GM23338 (cell line): Measurements from ENCODE around the gene SEMA5A. TPM values are rescaled to one million over a fixed set of nuclear protein-coding genes. Genes with fewer than 3 reads are reported as not detected.

Source experiments
- ATAC-seq: fragments of 200-7000 bp; cut with Tn5 transposase; 3 replicates; pipeline ENCODE4 v1.9.1; 2020
- DNase-seq: peaks from one replicate; pipeline ENCODE4 v3.0.0-alpha.2; 2015; ENCODE audit warnings: low spot score
- H2AFZ ChIP-seq: fragments of 200-600 bp; sonication (generic); 2 replicates; pipeline ENCODE4 v1.8.0; 2016; ENCODE audit warnings: antibody characterized with exemption, mild to moderate bottlenecking, moderate library complexity
- H3F3A ChIP-seq: fragments of 200-600 bp; sonication (generic); replicated peaks from 2 replicates; pipeline ENCODE4 v1.8.0; 2017; ENCODE audit warnings: antibody characterized with exemption, mixed run types, low read depth
- H3K27ac ChIP-seq: fragments of 200-600 bp; sonication (generic); 2 replicates; pipeline ENCODE4 v1.6.1; 2016; ENCODE audit warnings: low read depth
- H3K27me3 ChIP-seq: fragments of 200-600 bp; sonication (generic); 2 replicates; pipeline ENCODE4 v1.8.0; 2016; ENCODE audit warnings: mild to moderate bottlenecking, mixed run types, moderate library complexity; ENCODE audit not compliant: insufficient read depth
- H3K36me3 ChIP-seq: fragments of 200-600 bp; sonication (generic); 2 replicates; pipeline ENCODE4 v1.8.0; 2016; ENCODE audit warnings: mild to moderate bottlenecking; ENCODE audit not compliant: insufficient read depth
- H3K4me1 ChIP-seq: fragments of 200-600 bp; sonication (generic); 2 replicates; pipeline ENCODE4 v1.8.0; 2016; ENCODE audit warnings: mild to moderate bottlenecking, moderate library complexity; ENCODE audit not compliant: insufficient read depth
- H3K4me2 ChIP-seq: fragments of 200-600 bp; sonication (generic); 2 replicates; pipeline ENCODE4 v1.7.1; 2017; ENCODE audit warnings: mixed run types
- H3K4me3 ChIP-seq: fragments of 200-600 bp; sonication (generic); 2 replicates; pipeline ENCODE4 v1.6.1; 2016; ENCODE audit warnings: mixed run types
- H3K79me2 ChIP-seq: fragments of 200-600 bp; sonication (generic); replicated peaks from 2 replicates; pipeline ENCODE4 v1.8.0; 2017; ENCODE audit warnings: mild to moderate bottlenecking; ENCODE audit not compliant: insufficient read depth
- H3K9me2 ChIP-seq: fragments of 200-600 bp; sonication (generic); 2 replicates; pipeline ENCODE4 v1.8.0; 2017; ENCODE audit not compliant: insufficient read depth
- H4K20me1 ChIP-seq: fragments of 200-600 bp; sonication (generic); replicated peaks from 2 replicates; pipeline ENCODE4 v1.8.0; 2017; ENCODE audit warnings: mild to moderate bottlenecking; ENCODE audit not compliant: insufficient read depth
- H3K27ac Mint-ChIP-seq: 2 replicates; pipeline ENCODE4 v1.8.0; 2020; ENCODE audit warnings: inconsistent platforms, mild to moderate bottlenecking, moderate library complexity, mixed read lengths
- H3K27me3 Mint-ChIP-seq: 3 replicates; pipeline ENCODE4 v1.8.0; 2022; ENCODE audit warnings: low read depth, mild to moderate bottlenecking, moderate library complexity, mixed read lengths, inconsistent platforms; ENCODE audit not compliant: insufficient read depth, poor library complexity
- H3K36me3 Mint-ChIP-seq: 3 replicates; pipeline ENCODE4 v1.8.0; 2021; ENCODE audit warnings: low read depth, mild to moderate bottlenecking, inconsistent platforms, moderate library complexity, mixed read lengths
- H3K4me1 Mint-ChIP-seq: 3 replicates; pipeline ENCODE4 v1.8.0; 2020; ENCODE audit warnings: mild to moderate bottlenecking, inconsistent platforms, mixed read lengths
- H3K4me3 Mint-ChIP-seq: 3 replicates; pipeline ENCODE4 v1.8.0; 2021; ENCODE audit warnings: moderate library complexity, mild to moderate bottlenecking, inconsistent platforms, mixed read lengths
- H3K9me3 Mint-ChIP-seq: 3 replicates; pipeline ENCODE4 v1.8.0; 2020; ENCODE audit warnings: moderate library complexity, mild to moderate bottlenecking, inconsistent platforms, mixed read lengths
- EZH2 ChIP-seq: fragments of 200-600 bp; sonication (generic); IDR thresholded peaks from one replicate; pipeline ENCODE4 v1.8.0; 2017; ENCODE audit warnings: antibody characterized with exemption, mild to moderate bottlenecking, low read depth; ENCODE audit not compliant: unreplicated experiment
- JUNB ChIP-seq: IDR thresholded peaks from one replicate; pipeline ENCODE4 v1.6.1; 2016; ENCODE audit warnings: antibody characterized with exemption; ENCODE audit not compliant: unreplicated experiment
- STAT1 ChIP-seq: IDR thresholded peaks from one replicate; pipeline ENCODE4 v1.6.1; 2016; ENCODE audit warnings: antibody characterized with exemption; ENCODE audit not compliant: unreplicated experiment
- ZNF114 ChIP-seq: fragments of 250-450 bp; sonication (Bioruptor Pico); IDR thresholded peaks from 2 replicates; pipeline ENCODE4 v1.5.0; 2020; ENCODE audit warnings: mild to moderate bottlenecking, moderate library complexity
- polyA plus RNA-seq: library from polyadenylated mRNA; unstranded; fragments of >200 nt; fragmentation: Nextera tagmentation; extraction: Ambion mirVana; gene quantifications from 2 replicates; pipeline ENCODE4 v1.2.1, GENCODE V29; 2016
- total RNA-seq: library from RNA; depleted of rRNA; stranded (reverse); fragments of >200 nt; shearing (Covaris generic); gene quantifications from 2 replicates; pipeline ENCODE4 v1.2.3, GENCODE V29; 2014
- TF ChIP-seq, protein P1 (sequence below): IDR thresholded peaks from 2 replicates; pipeline ENCODE4 v1.6.1; 2016; ENCODE audit warnings: antibody characterized with exemption
- TF ChIP-seq, protein P2 (sequence below): IDR thresholded peaks from one replicate; pipeline ENCODE4 v1.6.1; 2018; ENCODE audit warnings: antibody characterized with exemption; ENCODE audit not compliant: unreplicated experiment

The SEMA5A gene
- total and polyA plus RNA-seq, 2 experiments from 2014 or later = 2.1 to 8.1 TPM

DNA sequence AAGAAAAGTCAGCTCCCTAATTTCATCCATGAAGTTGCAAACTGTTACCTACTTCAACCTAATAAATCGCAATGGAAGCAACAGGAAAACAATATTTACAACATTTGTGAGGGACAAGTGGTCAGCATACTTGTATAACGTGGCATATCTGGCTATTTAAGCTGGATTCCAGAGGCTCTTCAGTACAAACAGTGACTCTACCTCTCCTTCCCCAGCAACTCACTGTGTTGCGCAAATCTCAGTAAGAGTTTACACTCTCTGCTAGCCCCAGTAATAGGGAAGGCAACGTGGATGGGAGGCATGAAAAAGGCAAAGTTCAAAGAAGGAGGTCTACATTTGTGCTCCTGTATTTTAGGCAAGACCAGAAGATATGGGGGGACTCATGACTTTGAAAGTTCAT is 18.9 kb upstream of the SEMA5A start:
- no peaks in the 10 kb centered on the region for H3K79me2 ChIP-seq
- no peaks in the 10 kb centered on the region for H3F3A ChIP-seq
- no peak overlapping the region for H3K27ac ChIP-seq
- TF ChIP-seq ZNF114 (CRISPR knock-in tag) (no peak), STAT1 (no peak)
- H3K27me3 ChIP-seq = no peaks in the 10 kb centered on the region
- no peak overlapping the region for H2AFZ ChIP-seq
- H3K4me3 ChIP-seq = no peak overlapping the region
- no peak for DNase-seq
- H3K4me3 Mint-ChIP-seq = no peak overlapping the region
- no peaks in the 10 kb centered on the region for H3K9me3 Mint-ChIP-seq
- H3K4me1 ChIP-seq = no peaks in the 10 kb centered on the region
- no peak for ATAC-seq
- H3K4me2 ChIP-seq = no peak overlapping the region
- H3K36me3 ChIP-seq = no peaks in the 10 kb centered on the region
- peaks cover 14% of the 10 kb centered on the region for H3K9me2 ChIP-seq
- peaks cover 2% of the 10 kb centered on the region; the same call in 1 of the 3 replicates for H3K4me1 Mint-ChIP-seq
- H3K36me3 Mint-ChIP-seq = no peaks in the 10 kb centered on the region
- no peaks in the 10 kb centered on the region for H4K20me1 ChIP-seq
- H3K27ac Mint-ChIP-seq = no peak overlapping the region
- H3K27me3 Mint-ChIP-seq = no peaks in the 10 kb centered on the region

DNA sequence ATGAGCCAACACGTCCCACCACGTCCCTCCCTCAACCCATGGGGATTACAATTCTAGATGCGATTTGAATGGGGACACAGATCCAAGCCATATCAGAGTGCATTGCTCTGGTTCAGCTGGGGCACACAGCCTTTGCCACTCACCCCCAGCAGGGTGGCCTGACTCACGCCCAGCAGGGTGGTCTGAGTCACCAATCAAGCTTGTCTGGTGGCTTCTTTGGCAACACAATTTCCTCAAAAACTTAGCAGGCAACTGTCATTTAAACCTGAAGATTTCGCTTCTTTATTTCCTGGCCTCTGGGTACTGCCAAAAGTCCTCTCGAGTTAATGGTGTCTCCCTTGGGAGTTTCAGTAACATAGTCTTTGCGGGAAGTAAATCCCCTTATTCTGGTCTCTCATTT is 16.3 kb upstream of the SEMA5A start:
- Mint-ChIP-seq H3K9me3 (no peaks in the 10 kb centered on the region), H3K36me3 (no peaks in the 10 kb centered on the region), H3K4me3 (no peak overlapping the region), H3K27me3 (no peaks in the 10 kb centered on the region), H3K27ac (no peak overlapping the region), H3K4me1 (peaks cover 11% of the 10 kb centered on the region; the same call in 2 of the 3 replicates)
- H3K27me3 ChIP-seq = no peaks in the 10 kb centered on the region
- TF ChIP-seq, protein P1, sequence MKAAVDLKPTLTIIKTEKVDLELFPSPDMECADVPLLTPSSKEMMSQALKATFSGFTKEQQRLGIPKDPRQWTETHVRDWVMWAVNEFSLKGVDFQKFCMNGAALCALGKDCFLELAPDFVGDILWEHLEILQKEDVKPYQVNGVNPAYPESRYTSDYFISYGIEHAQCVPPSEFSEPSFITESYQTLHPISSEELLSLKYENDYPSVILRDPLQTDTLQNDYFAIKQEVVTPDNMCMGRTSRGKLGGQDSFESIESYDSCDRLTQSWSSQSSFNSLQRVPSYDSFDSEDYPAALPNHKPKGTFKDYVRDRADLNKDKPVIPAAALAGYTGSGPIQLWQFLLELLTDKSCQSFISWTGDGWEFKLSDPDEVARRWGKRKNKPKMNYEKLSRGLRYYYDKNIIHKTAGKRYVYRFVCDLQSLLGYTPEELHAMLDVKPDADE = no peak
- TF ChIP-seq EZH2 (no peak), JUNB (no peak)
- TF ChIP-seq, protein P2, sequence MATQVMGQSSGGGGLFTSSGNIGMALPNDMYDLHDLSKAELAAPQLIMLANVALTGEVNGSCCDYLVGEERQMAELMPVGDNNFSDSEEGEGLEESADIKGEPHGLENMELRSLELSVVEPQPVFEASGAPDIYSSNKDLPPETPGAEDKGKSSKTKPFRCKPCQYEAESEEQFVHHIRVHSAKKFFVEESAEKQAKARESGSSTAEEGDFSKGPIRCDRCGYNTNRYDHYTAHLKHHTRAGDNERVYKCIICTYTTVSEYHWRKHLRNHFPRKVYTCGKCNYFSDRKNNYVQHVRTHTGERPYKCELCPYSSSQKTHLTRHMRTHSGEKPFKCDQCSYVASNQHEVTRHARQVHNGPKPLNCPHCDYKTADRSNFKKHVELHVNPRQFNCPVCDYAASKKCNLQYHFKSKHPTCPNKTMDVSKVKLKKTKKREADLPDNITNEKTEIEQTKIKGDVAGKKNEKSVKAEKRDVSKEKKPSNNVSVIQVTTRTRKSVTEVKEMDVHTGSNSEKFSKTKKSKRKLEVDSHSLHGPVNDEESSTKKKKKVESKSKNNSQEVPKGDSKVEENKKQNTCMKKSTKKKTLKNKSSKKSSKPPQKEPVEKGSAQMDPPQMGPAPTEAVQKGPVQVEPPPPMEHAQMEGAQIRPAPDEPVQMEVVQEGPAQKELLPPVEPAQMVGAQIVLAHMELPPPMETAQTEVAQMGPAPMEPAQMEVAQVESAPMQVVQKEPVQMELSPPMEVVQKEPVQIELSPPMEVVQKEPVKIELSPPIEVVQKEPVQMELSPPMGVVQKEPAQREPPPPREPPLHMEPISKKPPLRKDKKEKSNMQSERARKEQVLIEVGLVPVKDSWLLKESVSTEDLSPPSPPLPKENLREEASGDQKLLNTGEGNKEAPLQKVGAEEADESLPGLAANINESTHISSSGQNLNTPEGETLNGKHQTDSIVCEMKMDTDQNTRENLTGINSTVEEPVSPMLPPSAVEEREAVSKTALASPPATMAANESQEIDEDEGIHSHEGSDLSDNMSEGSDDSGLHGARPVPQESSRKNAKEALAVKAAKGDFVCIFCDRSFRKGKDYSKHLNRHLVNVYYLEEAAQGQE = no peak
- H3K27ac ChIP-seq = no peak overlapping the region
- no peaks in the 10 kb centered on the region for H3K36me3 ChIP-seq
- H3K79me2 ChIP-seq = no peaks in the 10 kb centered on the region
- no peaks in the 10 kb centered on the region; the same call in 1 of the 2 replicates for H3K4me1 ChIP-seq
- no peaks in the 10 kb centered on the region for H4K20me1 ChIP-seq
- DNase-seq (no peak), ATAC-seq (no peak)
- H2AFZ ChIP-seq = no peak overlapping the region
- no peak overlapping the region for H3K4me2 ChIP-seq
- H3F3A ChIP-seq = no peaks in the 10 kb centered on the region
- no peak overlapping the region for H3K4me3 ChIP-seq
- H3K9me2 ChIP-seq = peaks cover 14% of the 10 kb centered on the region
